PFSK-1 (cell line): ENCODE results near the gene TNFAIP8L2.

Experiments
- POLR2AphosphoS5 ChIP-seq: IDR thresholded peaks from 2 replicates; pipeline ENCODE4 v1.6.1; 2012; ENCODE audit warnings: low read depth, mild to moderate bottlenecking, control low read depth, low read length, moderate library complexity
- SIN3A ChIP-seq: IDR thresholded peaks from 2 replicates; pipeline ENCODE4 v1.6.1; 2012; ENCODE audit warnings: mild to moderate bottlenecking, low read length, moderate library complexity, borderline replicate concordance; ENCODE audit not compliant: insufficient read depth
- TAF1 ChIP-seq: IDR thresholded peaks from 2 replicates; pipeline ENCODE4 v1.6.1; 2012; ENCODE audit warnings: low read length, control low read depth, borderline replicate concordance; ENCODE audit not compliant: insufficient read depth

DNA sequence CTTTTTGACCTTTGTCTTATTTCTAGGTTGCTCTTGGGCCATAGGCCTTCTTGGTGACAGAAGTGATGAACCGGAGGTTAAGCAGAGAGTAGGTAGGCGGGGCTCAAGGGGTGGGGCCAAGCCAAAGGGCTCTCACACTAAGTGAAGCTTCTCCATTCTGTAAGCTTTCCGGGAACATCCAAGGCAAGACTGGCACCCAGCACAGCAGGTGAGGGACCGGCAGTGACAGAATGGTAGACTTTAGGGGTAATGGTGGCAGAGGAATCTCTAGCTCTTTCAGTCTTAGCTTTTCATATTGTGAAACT, at the start of gene TNFAIP8L2:
- TF ChIP-seq POLR2AphosphoS5 (no peak), SIN3A (no peak), TAF1 (no peak)
